HepG2 (cell line): ENCODE measurements around the gene TEX261. TPM values are rescaled to one million over a fixed set of nuclear protein-coding genes. Genes with fewer than 3 reads are reported as not detected.

Experiments
- AGO2 ChIP-seq: fragments of 200-400 bp; formaldehyde crosslinking; optimal IDR thresholded peaks from 2 replicates; pipeline ENCODE3; 2017; ENCODE audit warnings: mild to moderate bottlenecking, low read depth, low read length, moderate library complexity
- CAMTA2 ChIP-seq: sonication (generic); formaldehyde crosslinking; IDR thresholded peaks from 2 replicates; pipeline ENCODE4 v1.4.0; 2020; ENCODE audit warnings: mild to moderate bottlenecking, missing genetic modification reagents, borderline replicate concordance
- DMAP1 ChIP-seq: IDR thresholded peaks from 2 replicates; pipeline ENCODE4 v1.6.1; 2016
- NFIB ChIP-seq: sonication (generic); formaldehyde crosslinking; IDR thresholded peaks from 2 replicates; pipeline ENCODE4 v1.9.0; 2021; ENCODE audit warnings: missing genetic modification reagents, mild to moderate bottlenecking, borderline replicate concordance
- NRL ChIP-seq: sonication (generic); formaldehyde crosslinking; IDR thresholded peaks from 2 replicates; pipeline ENCODE4 v1.5.0; 2020; ENCODE audit warnings: missing genetic modification reagents, mild to moderate bottlenecking, moderate library complexity, borderline replicate concordance
- RFX5 ChIP-seq: IDR thresholded peaks from 2 replicates; pipeline ENCODE4 v1.6.1; 2011; ENCODE audit warnings: low read depth, low read length, improper control_type of control experiment
- SATB2 ChIP-seq: sonication (generic); formaldehyde crosslinking; IDR thresholded peaks from 2 replicates; pipeline ENCODE4 v1.5.0; 2020; ENCODE audit warnings: missing genetic modification reagents
- TEAD3 ChIP-seq: optimal IDR thresholded peaks from 2 replicates; pipeline ENCODE3; 2016; ENCODE audit warnings: borderline replicate concordance
- ZBTB38 ChIP-seq: sonication (generic); formaldehyde crosslinking; IDR thresholded peaks from 2 replicates; pipeline ENCODE4 v1.5.1; 2020; ENCODE audit warnings: mild to moderate bottlenecking, missing genetic modification reagents
- ZBTB8A ChIP-seq: sonication (generic); formaldehyde crosslinking; IDR thresholded peaks from 2 replicates; pipeline ENCODE4 v1.4.0; 2020; ENCODE audit warnings: mild to moderate bottlenecking, low read depth, missing genetic modification reagents, borderline replicate concordance
- ZNF180 ChIP-seq: sonication (generic); formaldehyde crosslinking; IDR thresholded peaks from 2 replicates; pipeline ENCODE4 v1.4.0; 2020; ENCODE audit warnings: low read depth, missing genetic modification reagents, borderline replicate concordance
- ZNF782 ChIP-seq: sonication (generic); formaldehyde crosslinking; IDR thresholded peaks from 2 replicates; pipeline ENCODE4 v1.4.0; 2020; ENCODE audit warnings: missing genetic modification reagents, mild to moderate bottlenecking, borderline replicate concordance
- ZSCAN9 ChIP-seq: IDR thresholded peaks from 2 replicates; pipeline ENCODE4 v1.6.1; 2016; ENCODE audit warnings: borderline replicate concordance
- polyA plus RNA-seq, 8 experiments: library from polyadenylated mRNA; depleted of rRNA in 3 of 8; stranded (reverse) in 7 of 8; unstranded in 1 of 8; fragments of >200 nt; fragmentation: Illumina TruSeq in 4 of 8; extraction: Trizol in 4 of 8; gene quantifications; 2 replicates each; pipeline versions ENCODE4 v1.2.1 to v1.2.3, GENCODE V29; 2011 to 2016; ENCODE audit warnings: low read depth in 4 of 8, missing spikeins in 1 of 8, mixed read lengths in 1 of 8; ENCODE audit not compliant: insufficient read depth in 1 of 8
- total RNA-seq, 5 experiments: library from RNA; depleted of rRNA; stranded (reverse); fragments of >200 nt; fragmentation: Illumina TruSeq; extraction: Trizol; gene quantifications; 2 replicates each; pipeline ENCODE4 v1.2.3, GENCODE V29; 2016; ENCODE audit warnings: low read depth in 1 of 5
- TF ChIP-seq, protein P1 (sequence below): IDR thresholded peaks from 2 replicates; pipeline ENCODE4 v1.4.0; 2020; ENCODE audit warnings: mild to moderate bottlenecking, missing genetic modification reagents
- TF ChIP-seq, protein P2 (sequence below): sonication (generic); formaldehyde crosslinking; IDR thresholded peaks from 2 replicates; pipeline ENCODE4 v1.5.0; 2020; ENCODE audit warnings: missing genetic modification reagents, mild to moderate bottlenecking, borderline replicate concordance
- TF ChIP-seq, protein P3 (sequence below): IDR thresholded peaks from 2 replicates; pipeline ENCODE4 v1.6.1; 2016; ENCODE audit warnings: low read depth, borderline replicate concordance
- TF ChIP-seq, protein P4 (sequence below): sonication (generic); formaldehyde crosslinking; IDR thresholded peaks from 2 replicates; pipeline ENCODE4 v1.8.0; 2022; ENCODE audit warnings: missing genetic modification reagents, mild to moderate bottlenecking, borderline replicate concordance
- TF ChIP-seq, protein P5 (sequence below), 2 experiments: sonication (generic) in 1 of 2; formaldehyde crosslinking in 1 of 2; IDR thresholded peaks; 2 replicates each; pipeline versions ENCODE4 v1.4.0 to v1.6.1; 2018 to 2020; ENCODE audit warnings: missing genetic modification reagents in 2 of 2, borderline replicate concordance in 1 of 2, low read depth in 1 of 2, mild to moderate bottlenecking in 1 of 2, missing biosample characterization in 1 of 2
- TF ChIP-seq, protein P6 (sequence below): sonication (generic); formaldehyde crosslinking; IDR thresholded peaks from 2 replicates; pipeline ENCODE4 v1.4.0; 2020; ENCODE audit warnings: missing genetic modification reagents

The TEX261 gene
- total and polyA plus RNA-seq, 2 of the 13 experiments (the other 11 are each of a cell fraction or from before 2014, with no cell fraction given): 43.8 to 78.7 TPM

DNA sequence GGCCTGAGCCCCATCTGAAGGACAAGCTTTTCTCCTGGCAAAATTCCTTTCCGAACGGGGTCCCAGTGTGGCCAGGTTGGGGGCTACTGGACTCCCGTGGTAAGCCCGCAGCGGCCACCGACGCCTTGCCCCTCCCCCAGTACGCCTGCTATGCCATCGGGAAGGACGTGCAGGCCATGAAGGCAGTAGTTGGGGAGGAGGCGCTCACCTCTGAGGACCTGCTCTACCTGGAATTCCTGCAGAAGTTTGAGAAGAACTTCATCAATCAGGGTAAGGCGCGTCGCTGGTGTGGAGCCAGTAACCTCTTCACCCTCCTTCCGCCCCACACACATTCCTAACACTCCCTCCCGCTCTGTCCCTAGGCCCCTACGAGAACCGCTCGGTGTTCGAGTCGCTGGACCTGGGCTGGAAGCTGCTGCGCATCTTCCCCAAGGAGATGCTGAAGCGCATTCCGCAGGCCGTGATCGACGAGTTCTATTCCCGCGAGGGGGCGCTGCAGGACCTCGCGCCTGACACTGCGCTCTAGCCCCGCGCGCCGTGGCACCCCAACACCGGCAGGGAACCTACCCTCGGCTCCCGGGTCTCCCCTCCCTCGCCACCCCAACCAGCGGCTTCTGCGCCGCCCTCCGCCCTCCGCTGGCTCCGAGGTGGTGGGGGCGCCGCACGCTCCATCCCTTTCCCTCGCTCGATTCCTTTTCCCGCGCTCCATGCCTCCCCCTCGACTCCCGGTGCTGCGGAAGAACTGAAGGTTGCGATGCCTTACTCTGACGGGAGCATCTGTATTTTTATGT lies 29.9 kb downstream of the TEX261 start (continued):
- TF ChIP-seq, protein P1, sequence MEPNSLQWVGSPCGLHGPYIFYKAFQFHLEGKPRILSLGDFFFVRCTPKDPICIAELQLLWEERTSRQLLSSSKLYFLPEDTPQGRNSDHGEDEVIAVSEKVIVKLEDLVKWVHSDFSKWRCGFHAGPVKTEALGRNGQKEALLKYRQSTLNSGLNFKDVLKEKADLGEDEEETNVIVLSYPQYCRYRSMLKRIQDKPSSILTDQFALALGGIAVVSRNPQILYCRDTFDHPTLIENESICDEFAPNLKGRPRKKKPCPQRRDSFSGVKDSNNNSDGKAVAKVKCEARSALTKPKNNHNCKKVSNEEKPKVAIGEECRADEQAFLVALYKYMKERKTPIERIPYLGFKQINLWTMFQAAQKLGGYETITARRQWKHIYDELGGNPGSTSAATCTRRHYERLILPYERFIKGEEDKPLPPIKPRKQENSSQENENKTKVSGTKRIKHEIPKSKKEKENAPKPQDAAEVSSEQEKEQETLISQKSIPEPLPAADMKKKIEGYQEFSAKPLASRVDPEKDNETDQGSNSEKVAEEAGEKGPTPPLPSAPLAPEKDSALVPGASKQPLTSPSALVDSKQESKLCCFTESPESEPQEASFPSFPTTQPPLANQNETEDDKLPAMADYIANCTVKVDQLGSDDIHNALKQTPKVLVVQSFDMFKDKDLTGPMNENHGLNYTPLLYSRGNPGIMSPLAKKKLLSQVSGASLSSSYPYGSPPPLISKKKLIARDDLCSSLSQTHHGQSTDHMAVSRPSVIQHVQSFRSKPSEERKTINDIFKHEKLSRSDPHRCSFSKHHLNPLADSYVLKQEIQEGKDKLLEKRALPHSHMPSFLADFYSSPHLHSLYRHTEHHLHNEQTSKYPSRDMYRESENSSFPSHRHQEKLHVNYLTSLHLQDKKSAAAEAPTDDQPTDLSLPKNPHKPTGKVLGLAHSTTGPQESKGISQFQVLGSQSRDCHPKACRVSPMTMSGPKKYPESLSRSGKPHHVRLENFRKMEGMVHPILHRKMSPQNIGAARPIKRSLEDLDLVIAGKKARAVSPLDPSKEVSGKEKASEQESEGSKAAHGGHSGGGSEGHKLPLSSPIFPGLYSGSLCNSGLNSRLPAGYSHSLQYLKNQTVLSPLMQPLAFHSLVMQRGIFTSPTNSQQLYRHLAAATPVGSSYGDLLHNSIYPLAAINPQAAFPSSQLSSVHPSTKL (CRISPR knock-in tag): peak; percentile 38; the same call in 1 of the 2 replicates
- TF ChIP-seq ZBTB38 (CRISPR knock-in tag) (peak; percentile 84), RFX5 (no peak), AGO2 (peak; percentile 35), ZBTB8A (CRISPR knock-in tag) (no peak), ZNF180 (CRISPR knock-in tag) (0 out of 2 replicates have a peak, but pooled peaks have one; percentile 38), NRL (CRISPR knock-in tag) (no peak), ZSCAN9 (CRISPR knock-in tag) (no peak), CAMTA2 (0 out of 2 replicates have a peak, but pooled peaks have one; percentile 34), SATB2 (no peak), DMAP1 (CRISPR knock-in tag) (no peak), TEAD3 (CRISPR knock-in tag) (peak; percentile 86), NFIB (CRISPR knock-in tag) (no peak), ZNF782 (CRISPR knock-in tag) (no peak)
- TF ChIP-seq, protein P2, sequence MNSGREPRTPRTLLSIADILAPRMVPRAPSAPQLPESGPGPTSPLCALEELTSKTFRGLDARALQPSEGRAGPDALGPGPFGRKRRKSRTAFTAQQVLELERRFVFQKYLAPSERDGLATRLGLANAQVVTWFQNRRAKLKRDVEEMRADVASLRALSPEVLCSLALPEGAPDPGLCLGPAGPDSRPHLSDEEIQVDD (CRISPR knock-in tag): no peak
- TF ChIP-seq, protein P3, sequence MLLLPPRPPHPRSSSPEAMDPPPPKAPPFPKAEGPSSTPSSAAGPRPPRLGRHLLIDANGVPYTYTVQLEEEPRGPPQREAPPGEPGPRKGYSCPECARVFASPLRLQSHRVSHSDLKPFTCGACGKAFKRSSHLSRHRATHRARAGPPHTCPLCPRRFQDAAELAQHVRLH (CRISPR knock-in tag): no peak; the same call in 1 of the 2 replicates
- TF ChIP-seq, protein P4, sequence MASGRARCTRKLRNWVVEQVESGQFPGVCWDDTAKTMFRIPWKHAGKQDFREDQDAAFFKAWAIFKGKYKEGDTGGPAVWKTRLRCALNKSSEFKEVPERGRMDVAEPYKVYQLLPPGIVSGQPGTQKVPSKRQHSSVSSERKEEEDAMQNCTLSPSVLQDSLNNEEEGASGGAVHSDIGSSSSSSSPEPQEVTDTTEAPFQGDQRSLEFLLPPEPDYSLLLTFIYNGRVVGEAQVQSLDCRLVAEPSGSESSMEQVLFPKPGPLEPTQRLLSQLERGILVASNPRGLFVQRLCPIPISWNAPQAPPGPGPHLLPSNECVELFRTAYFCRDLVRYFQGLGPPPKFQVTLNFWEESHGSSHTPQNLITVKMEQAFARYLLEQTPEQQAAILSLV (CRISPR knock-in tag): 0 out of 2 replicates have a peak, but pooled peaks have one; percentile 41
- TF ChIP-seq, protein P5, sequence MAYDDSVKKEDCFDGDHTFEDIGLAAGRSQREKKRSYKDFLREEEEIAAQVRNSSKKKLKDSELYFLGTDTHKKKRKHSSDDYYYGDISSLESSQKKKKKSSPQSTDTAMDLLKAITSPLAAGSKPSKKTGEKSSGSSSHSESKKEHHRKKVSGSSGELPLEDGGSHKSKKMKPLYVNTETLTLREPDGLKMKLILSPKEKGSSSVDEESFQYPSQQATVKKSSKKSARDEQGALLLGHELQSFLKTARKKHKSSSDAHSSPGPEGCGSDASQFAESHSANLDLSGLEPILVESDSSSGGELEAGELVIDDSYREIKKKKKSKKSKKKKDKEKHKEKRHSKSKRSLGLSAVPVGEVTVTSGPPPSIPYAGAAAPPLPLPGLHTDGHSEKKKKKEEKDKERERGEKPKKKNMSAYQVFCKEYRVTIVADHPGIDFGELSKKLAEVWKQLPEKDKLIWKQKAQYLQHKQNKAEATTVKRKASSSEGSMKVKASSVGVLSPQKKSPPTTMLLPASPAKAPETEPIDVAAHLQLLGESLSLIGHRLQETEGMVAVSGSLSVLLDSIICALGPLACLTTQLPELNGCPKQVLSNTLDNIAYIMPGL (CRISPR knock-in tag; IDR thresholded peaks at IDR 0.05; ENCODE audit: borderline replicate concordance in 1 of 2, low read depth in 1 of 2): peak; percentile 73 to 83; a peak in 2 of 4 replicates
- TF ChIP-seq, protein P6, sequence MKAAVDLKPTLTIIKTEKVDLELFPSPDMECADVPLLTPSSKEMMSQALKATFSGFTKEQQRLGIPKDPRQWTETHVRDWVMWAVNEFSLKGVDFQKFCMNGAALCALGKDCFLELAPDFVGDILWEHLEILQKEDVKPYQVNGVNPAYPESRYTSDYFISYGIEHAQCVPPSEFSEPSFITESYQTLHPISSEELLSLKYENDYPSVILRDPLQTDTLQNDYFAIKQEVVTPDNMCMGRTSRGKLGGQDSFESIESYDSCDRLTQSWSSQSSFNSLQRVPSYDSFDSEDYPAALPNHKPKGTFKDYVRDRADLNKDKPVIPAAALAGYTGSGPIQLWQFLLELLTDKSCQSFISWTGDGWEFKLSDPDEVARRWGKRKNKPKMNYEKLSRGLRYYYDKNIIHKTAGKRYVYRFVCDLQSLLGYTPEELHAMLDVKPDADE (CRISPR knock-in tag): no peak
